BE2C (cell line): ENCODE measurements around the gene ZBTB7A.

Source experiments
- DNase-seq: peaks from one replicate; pipeline ENCODE4 v3.0.0-alpha.2; 2020
- H3K27me3 ChIP-seq: fragments of 250-450 bp; sonication (Bioruptor Pico); 2 replicates; pipeline ENCODE4 v1.5.1; 2020; ENCODE audit warnings: mild to moderate bottlenecking
- H3K36me3 ChIP-seq: fragments of 250-450 bp; sonication (Bioruptor Pico); 2 replicates; pipeline ENCODE4 v1.5.1; 2020; ENCODE audit warnings: mild to moderate bottlenecking
- H3K4me1 ChIP-seq: fragments of 250-450 bp; sonication (Bioruptor Pico); 2 replicates; pipeline ENCODE4 v1.5.1; 2020
- H3K4me3 ChIP-seq: 2 replicates; pipeline ENCODE4 v1.5.1; 2011; ENCODE audit warnings: low read depth, low read length
- H3K9me3 ChIP-seq: fragments of 250-450 bp; sonication (Bioruptor Pico); 2 replicates; pipeline ENCODE4 v1.5.1; 2020
- TF ChIP-seq, protein P1 (sequence below): IDR thresholded peaks from 2 replicates; pipeline ENCODE4 v1.5.1; 2012; ENCODE audit warnings: mild to moderate bottlenecking, low read depth, low read length

The ZBTB7A gene

DNA sequence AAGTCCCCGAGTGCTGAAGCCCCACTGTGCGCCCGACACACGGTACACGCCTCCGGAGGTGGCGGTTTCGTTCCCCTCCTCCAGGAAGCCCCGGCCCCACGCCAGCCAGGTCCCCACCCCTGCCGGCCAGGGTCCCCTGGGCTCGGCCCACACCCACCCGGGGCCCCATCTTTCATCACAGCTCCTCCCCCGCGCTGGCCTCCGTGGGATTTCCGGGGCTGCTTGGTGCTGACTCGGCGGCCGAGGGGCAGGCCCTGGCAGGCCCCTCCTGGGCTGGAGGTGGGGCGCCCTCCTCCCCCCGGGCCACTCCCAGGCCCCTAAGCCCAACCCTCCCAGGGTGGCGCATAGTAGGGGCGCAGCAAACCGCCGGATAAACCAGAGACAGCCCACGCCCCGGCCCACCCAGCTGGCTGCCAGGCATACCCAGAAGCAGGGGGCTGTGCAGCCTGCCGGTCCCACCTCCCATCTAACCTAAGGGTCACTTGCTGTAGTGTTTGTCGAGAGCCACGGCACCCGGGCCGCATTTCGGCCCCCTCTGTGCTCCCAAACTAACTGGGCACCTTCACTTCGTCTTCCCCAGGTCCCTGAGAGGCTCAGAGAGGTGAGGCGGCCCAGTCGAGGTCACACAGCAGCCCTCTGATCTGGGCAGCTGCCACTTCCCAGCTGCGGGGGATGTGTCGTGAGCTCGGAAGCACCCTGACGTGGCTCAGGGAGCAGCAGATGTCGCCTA, 6.6 kb downstream of the ZBTB7A start:
- H3K4me1 ChIP-seq = no peaks in the 10 kb centered on the region
- H3K4me3 ChIP-seq = no peak overlapping the region
- no peaks in the 10 kb centered on the region for H3K9me3 ChIP-seq
- no peak for DNase-seq
- TF ChIP-seq, protein P1, sequence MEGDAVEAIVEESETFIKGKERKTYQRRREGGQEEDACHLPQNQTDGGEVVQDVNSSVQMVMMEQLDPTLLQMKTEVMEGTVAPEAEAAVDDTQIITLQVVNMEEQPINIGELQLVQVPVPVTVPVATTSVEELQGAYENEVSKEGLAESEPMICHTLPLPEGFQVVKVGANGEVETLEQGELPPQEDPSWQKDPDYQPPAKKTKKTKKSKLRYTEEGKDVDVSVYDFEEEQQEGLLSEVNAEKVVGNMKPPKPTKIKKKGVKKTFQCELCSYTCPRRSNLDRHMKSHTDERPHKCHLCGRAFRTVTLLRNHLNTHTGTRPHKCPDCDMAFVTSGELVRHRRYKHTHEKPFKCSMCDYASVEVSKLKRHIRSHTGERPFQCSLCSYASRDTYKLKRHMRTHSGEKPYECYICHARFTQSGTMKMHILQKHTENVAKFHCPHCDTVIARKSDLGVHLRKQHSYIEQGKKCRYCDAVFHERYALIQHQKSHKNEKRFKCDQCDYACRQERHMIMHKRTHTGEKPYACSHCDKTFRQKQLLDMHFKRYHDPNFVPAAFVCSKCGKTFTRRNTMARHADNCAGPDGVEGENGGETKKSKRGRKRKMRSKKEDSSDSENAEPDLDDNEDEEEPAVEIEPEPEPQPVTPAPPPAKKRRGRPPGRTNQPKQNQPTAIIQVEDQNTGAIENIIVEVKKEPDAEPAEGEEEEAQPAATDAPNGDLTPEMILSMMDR = no peak
- peaks cover 43% of the 10 kb centered on the region for H3K36me3 ChIP-seq
- H3K27me3 ChIP-seq = no peaks in the 10 kb centered on the region

GRCh38 chr19:4059453-4059871, 7.2 kb downstream of the ZBTB7A start:
- TF ChIP-seq, protein P1 = no peak
- H3K4me3 ChIP-seq = no peak overlapping the region
- peaks cover 49% of the 10 kb centered on the region for H3K36me3 ChIP-seq
- no peaks in the 10 kb centered on the region for H3K9me3 ChIP-seq
- no peaks in the 10 kb centered on the region for H3K4me1 ChIP-seq
- DNase-seq = no peak
- H3K27me3 ChIP-seq = no peaks in the 10 kb centered on the region

DNA sequence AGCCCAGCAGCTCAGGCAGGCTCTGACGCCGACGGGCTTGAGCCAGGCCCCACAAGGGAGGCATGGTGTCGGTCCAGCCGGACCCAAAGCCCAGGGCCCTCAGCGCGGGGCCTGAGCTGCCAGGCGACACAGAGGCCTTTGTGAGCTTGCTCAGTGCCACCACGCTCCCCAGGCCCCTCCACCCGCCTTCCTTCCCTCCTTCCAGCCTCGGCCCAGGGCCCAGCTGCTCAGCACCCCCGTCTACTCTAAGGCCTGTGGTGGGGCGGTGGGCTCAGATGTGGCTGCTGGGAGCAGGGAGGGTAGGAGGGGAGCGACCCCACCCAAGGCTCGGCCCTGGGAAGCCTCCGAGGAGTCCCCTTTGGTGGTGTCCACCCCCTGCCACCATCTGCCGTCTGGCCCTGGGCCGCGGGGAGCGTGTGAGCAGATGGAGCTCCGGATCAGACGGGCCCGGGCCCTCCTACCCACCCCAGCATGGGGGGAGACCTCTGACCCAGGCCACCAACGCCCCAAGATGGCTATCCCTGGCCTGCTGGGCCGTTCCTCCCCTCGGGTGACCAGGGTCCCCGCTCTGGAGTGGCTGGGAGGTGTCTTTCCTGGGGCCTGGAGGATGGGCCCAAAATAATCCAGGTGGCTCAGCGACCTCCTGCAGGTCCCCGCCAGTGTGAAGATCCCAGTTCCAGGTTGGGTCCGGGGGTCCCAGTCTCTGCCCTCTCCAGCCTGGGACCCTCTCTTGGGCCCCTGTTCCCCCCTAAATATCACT, 7.8 kb downstream of the ZBTB7A start:
- Histone ChIP-seq H3K9me3 (no peaks in the 10 kb centered on the region), H3K4me3 (no peak overlapping the region), H3K27me3 (no peaks in the 10 kb centered on the region), H3K36me3 (peaks cover 52% of the 10 kb centered on the region), H3K4me1 (no peaks in the 10 kb centered on the region)
- no peak for DNase-seq
- TF ChIP-seq, protein P1 = no peak

GRCh38 chr19:4057931-4058692, 8.6 kb downstream of the ZBTB7A start:
- H3K4me3 ChIP-seq = no peak overlapping the region
- H3K4me1 ChIP-seq = no peaks in the 10 kb centered on the region
- no peak for DNase-seq
- TF ChIP-seq, protein P1 = no peak
- no peaks in the 10 kb centered on the region for H3K9me3 ChIP-seq
- H3K27me3 ChIP-seq = no peaks in the 10 kb centered on the region
- H3K36me3 ChIP-seq = peaks cover 54% of the 10 kb centered on the region

GRCh38 chr19:4055209-4055552, 11.5 kb downstream of the ZBTB7A start:
- Histone ChIP-seq H3K4me1 (no peaks in the 10 kb centered on the region), H3K9me3 (no peaks in the 10 kb centered on the region), H3K36me3 (peaks cover 51% of the 10 kb centered on the region), H3K27me3 (no peaks in the 10 kb centered on the region), H3K4me3 (no peak overlapping the region)
- TF ChIP-seq, protein P1 = no peak
- peak; percentile 5 for DNase-seq
